GM18951 (cell line): ENCODE results near the gene HUNK.
"Not testable (repeated sequence)": the region's sequence is repeated elsewhere in the genome, so short reads cannot be mapped to it uniquely, and the experiment has no call there.

Experiments
- POLR2A ChIP-seq: IDR thresholded peaks from 4 replicates; pipeline ENCODE4 v1.6.1; 2011; ENCODE audit warnings: mild to moderate bottlenecking; ENCODE audit not compliant: insufficient read length, insufficient read depth; ENCODE audit errors: extremely low read depth
- in situ Hi-C: fragments of 300-500 bp; cut with MboI; formaldehyde crosslinking; loops from one replicate; pipeline ENCODE4 v1.12.0; 2022; ENCODE audit warnings: low sequenced_read_pairs, mixed read lengths, inconsistent platforms; ENCODE audit not compliant: unreplicated experiment

HUNK gene

DNA sequence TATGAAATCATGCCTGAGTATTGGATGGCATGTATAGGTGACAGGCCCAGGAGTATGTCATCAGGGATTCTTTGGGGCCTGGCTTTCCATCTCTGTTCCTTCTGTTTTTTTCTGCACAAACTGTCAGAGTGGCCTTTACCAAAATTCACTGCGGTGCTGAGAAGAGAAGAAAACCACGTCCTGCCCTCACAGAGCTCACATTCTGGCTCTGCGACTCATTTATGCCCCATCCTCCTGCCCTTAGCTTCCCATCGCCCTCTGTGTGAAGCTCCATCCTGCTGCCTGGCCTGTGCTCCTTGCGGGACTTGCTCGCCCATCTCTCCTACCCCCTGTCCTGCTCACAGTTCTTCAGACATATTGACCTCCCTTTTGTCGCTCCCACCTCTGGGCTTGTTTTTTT lies 73.4 kb downstream of the HUNK start:
- in situ Hi-C loops: no loop called here
- no peak for TF ChIP-seq POLR2A

DNA sequence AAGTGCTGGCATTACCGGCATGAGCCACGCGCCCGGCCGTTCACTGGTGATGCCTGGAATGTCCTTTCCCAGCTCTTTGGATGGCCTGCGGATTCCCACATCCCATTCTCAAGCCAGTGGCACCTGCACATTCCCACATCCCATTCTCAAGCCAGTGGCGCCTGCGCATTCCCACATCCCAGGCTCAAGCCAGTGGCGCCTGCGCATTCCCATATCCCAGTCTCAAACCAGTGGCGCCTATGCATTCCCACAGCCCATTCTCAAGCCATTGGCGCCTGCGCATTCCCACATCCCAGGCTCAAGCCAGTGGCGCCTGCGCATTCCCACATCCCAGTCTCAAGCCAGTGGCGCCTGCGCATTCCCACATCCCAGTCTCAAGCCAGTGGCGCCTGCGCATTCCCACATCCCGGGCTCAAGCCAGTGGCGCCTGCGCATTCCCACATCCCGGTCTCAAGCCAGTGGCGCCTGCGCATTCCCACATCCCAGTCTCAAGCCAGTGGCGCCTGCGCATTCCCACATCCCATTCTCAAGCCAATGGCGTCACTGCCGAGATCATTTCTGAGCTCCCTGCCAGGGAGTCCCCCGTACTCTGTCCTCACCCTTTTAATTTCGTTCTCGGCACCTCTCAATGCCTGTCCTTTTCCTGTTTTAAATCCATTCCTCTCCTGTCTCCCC lies 74.2 kb downstream of the HUNK start:
- in situ Hi-C loops: not testable (repeated sequence)

DNA sequence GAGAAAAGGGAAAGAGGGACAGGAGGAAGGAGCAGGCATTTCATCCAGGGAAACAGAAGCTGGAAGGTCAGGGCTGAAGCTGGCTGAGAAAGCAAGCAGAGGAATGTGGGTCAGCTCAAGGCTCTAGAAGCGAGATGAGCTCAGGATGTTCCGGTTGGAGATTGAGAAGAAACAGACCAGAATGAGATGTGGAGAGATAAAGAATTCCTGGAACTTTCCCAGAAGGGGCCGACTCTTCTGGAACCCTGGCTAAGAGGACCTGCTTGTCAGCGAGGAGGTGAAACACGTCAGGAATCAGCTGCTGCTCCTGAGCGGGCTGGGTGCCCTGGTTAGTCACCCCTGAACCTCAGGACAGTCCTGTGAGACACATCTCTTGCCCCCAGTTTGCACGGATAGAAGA lies 75.9 kb downstream of the HUNK start:
- TF ChIP-seq POLR2A: no peak
- in situ Hi-C loops: no loop called here

DNA sequence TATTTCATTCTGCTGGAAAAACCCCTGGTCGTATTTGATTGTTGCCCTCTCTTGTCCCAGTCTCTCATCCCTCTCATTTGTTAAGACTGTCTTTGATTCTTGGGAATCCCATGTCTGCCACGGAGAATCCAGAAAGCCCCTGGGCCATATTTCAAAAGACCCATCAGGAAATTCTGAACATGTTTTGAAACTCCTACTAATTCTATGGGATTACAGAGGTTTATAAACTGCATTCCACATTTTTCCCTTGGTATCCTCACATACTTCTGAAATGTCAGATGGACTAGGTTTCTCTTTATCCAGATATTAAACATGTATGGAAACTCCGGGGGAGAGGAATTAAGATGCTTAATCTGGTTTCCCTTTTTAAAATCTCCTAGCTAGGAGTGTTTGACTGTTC lies 80.0 kb downstream of the HUNK start:
- in situ Hi-C loops: no loop called here
- no peak for TF ChIP-seq POLR2A

DNA sequence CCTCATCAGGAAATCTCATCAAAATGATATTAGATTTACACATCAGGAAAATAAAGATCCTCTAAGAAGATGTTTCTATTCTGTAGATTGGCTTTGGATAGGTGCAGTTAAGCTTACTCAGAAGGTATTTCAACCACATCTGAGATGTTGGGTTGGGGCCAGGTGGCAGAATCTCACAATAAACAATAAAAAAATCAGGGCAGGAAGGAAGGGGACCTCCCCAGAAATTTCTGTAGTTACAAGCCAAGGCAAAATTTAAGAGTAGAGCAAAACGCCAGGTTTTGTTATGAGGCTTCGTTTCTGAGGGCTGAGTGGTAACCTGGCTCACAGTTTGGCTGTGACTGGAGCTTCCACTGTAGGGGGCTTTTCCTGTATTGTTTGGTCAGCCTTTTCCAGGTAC lies 84.8 kb downstream of the HUNK start:
- no peak for TF ChIP-seq POLR2A
- in situ Hi-C loops: no loop called here

DNA sequence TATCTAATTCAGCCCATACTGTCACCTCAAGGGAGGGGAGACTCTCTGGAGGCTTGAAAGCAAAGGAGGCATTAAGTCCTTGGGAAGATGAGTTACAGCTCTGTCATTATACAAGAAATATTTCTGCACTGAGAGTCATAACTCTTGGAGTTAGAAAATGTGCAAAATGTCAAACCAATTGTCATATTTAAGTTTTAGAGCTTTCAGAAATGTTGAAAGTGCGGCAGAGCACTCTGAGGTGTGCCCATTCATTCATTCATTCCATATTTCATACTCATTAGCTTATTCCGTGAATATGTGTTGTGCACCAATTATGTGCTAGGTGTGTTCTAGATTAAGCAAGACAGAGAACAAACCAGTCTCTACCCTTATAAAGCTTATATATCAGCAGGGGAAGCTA lies 87.1 kb downstream of the HUNK start:
- TF ChIP-seq POLR2A: no peak
- in situ Hi-C loops: no loop called here

DNA sequence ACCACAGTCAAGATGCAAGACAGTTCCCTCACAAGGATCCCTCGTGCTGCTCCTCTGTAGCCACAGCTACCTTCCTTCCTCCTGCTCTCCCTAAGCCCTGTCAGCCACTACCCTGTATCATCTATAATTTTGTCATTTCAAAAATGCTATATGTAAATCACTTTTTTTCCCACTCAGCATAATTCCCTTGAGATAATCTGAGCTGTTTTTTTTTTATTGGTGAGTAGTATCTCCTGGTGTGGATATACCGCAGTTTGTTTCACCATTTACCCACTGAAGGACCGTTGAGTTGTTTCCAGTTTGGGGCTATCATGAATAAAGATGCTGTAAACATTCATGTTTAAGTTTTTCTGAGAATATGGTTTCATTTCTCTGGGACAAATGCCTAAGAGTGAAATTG lies 88.2 kb downstream of the HUNK start:
- TF ChIP-seq POLR2A: no peak
- in situ Hi-C loops: no loop called here

DNA sequence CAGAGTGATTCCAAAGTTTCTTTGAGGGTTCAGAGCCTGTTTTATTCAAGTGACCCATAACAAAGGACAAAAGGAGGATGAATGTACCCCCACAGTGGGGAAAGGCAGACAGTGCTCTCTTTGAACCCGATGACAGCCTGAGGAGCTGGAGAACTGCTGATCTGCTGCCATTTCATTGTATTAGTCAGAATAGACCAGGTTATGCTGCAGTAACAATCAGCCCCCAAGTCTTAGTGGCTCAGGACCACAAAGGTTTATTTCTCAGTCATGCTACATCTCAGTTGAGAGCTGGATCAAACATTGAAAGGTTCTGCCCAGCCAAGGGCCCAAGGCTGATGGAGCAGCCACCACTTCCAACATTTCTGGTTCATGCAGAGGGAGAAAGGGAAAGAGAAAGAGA lies 88.9 kb downstream of the HUNK start:
- in situ Hi-C loops: no loop called here
- TF ChIP-seq POLR2A: no peak

DNA sequence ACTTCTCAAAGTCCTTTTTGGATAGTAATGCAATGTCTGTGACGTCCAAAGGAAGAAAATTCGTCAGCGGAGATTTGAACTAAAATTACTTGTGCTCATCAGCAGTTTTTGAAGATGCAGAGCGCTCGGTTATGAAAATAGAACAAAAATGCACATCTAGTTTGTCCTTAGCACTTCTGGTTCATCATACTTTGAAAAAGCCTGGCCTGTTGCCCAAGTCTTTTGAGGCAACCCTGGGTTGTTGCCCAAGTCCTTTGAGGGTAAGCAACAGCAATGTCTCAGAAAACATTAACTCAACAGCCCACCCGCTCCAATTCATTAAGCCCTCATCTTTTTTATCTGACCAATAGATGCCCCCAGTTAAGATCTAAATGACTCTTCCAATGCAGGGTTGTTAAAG lies 91.9 kb downstream of the HUNK start:
- no peak for TF ChIP-seq POLR2A
- in situ Hi-C loops: no loop called here

DNA sequence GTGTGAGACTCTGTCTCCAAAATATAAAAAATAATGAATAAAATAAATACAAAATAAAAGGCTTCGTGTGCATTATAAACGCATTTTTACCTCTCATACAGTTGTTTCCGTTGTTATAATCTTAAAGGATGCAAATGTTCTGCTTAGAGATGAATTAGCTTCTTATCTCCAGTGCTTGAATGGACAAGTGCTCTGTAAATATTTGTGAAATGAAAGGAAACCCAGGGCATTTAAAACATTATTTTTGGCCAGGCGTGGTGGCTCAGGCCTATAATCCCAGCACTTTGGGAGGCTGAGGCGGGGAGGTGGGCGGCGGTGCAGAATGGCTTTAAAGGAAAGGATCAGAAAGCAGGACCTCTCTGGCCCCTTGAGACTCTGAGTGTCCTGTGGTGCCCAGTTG lies 94.5 kb downstream of the HUNK start:
- in situ Hi-C loops: no loop called here

DNA sequence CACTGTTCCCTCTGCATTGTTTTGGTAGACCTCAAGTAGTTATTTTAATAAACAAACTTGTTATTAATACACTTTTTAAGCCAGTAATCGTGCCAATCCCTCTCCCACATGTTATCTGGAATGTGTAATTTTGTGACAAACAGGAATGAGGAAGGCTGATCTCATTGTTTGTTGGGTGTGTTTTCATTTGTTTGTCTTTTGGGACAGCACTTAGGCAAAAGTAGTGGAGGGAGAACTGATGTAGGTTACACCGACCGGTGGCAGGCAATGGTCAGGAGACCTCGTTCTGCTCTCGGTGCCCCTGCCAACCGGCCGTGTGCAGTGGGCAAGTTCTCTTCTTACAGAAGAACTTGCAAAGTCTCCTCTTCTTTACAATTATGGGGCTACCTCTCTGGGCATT lies 99.8 kb downstream of the HUNK start:
- in situ Hi-C loops: no loop called here
- no peak for TF ChIP-seq POLR2A

More for the DNA sequence above, 94.5 kb downstream of the HUNK start:
- TF ChIP-seq POLR2A: no peak

DNA sequence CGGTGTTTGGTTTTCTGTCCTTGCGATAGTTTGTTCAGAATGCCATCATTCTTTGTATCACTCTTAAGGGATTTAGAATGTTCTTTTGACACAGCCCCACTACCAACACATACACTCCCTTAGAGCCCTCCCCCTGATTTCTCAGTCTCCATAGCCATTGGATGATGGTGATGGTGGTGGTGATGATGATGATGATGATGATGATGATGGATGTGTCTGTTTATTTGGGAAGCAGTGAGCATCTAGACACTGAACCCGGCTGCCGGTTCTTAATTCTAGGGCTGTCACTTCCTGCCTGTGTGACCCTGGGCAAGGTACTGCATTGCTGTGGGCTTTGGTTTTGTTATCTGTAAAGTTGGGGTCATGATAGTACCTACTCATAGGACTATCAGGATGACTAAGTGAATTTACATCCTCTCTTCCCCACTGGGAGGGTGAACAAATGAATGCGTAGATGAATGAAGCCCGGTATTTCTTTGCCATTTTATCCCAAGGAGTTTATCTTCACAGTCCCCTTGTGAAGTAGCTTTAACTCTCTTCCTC lies 100.7 kb downstream of the HUNK start:
- no peak for TF ChIP-seq POLR2A
- in situ Hi-C loops: no loop called here

DNA sequence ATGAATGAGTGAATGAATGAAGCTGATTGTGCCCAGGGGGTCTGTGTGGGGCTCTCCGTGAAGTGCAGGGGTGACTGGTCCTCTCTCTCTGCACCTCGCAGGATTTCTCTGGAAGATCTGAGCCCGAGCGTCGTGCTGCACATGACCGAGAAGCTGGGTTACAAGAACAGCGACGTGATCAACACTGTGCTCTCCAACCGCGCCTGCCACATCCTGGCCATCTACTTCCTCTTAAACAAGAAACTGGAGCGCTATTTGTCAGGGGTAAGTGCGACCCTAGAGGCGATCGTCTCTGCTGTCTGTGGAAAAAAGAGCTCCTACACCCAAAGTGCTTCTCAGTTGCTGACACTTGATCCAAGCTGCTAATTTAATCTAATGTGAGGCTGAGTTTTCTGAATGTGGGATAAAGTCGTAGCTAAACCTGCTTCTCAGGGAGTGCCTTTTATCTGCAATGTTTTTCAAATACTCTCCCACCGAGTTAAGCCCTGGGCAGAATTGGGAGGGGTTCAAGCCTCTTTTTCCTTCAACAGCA lies 101.7 kb downstream of the HUNK start:
- in situ Hi-C loops: no loop called here
- no peak for TF ChIP-seq POLR2A

DNA sequence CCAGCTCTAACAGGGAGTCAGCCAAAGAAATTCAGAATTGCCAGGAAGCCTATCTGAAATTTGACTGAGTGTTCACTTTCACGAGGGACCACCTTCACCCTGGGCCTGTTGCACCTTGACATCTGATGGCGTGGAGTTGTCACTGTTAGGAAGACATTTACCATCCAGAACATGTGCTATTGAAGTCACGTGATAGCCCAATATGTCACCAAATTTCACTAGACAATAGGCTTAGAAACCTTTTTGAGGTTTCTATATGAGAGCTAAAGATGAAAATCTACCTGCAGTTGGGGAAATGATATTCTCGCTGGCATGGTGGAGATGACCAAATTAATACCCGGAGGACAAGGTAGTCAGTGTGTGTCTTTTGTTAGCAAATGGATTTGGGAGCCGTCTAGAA lies 102.7 kb downstream of the HUNK start:
- in situ Hi-C loops: no loop called here
- TF ChIP-seq POLR2A: no peak
